ENCODE measurements around the gene PSMD6. TPM values are rescaled to one million over a fixed set of nuclear protein-coding genes. Genes with fewer than 3 reads are reported as not detected.

PSMD6 gene
- total and polyA plus RNA-seq, 2 donors from 2014 or later, result 62.7 to 78.0 TPM

DNA sequence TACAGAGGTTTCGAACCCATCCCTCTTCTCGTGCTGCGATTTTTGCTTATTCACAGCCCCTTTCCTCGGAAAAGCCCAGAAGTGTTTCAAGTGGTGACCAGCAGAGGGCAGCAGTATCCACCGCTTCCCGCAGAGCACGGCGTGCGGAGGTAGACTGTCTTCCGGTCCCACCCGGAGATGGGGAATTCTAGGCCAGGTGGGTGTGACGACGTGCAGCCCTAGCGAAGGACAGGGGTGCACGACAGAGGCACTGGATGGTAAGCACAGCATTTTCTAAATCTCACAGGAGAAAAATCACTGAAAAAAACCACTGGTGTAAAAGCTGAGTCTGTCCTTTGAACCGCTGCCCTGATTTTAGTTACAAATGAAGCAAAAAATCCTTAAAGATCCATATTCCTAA, 7.4 kb upstream of the PSMD6 start:
- no peaks in the 10 kb centered on the region for H3K27me3 ChIP-seq (ENCODE audit: control insufficient read depth, insufficient read depth, low read length)
- H3K4me1 ChIP-seq (ENCODE audit: control insufficient read depth in 2 of 3, insufficient read depth in 2 of 3, low read depth in 1 of 3, low read length in 3 of 3), result peaks cover 0 to 2% (median 0%) of the 10 kb centered on the region in 3 donors
- no peak overlapping the region for H3K27ac ChIP-seq (ENCODE audit: low read depth in 2 of 2, low read length in 2 of 2)
- no peaks in the 10 kb centered on the region for H3K9me3 ChIP-seq (ENCODE audit: control insufficient read depth in 2 of 3, insufficient read depth in 1 of 3, low read length in 3 of 3)
- intact Hi-C loops (cut with DNase I), result loop anchor here (5.0 kb wide), 2 partner anchors 367 to 457 kb away; no protein-coding TSS in a partner anchor
- H3K4me3 ChIP-seq (ENCODE audit: low read length in 3 of 3), result peak overlapping the region in 2 of 3 donors; percentile 18 to 60
- H3K36me3 ChIP-seq (ENCODE audit: control insufficient read depth in 2 of 3, insufficient read depth in 3 of 3, low read length in 3 of 3), result no peaks in the 10 kb centered on the region
- DNase-seq, result peak; percentile 81 to 89 (median 86)
- TF ChIP-seq, protein P1, sequence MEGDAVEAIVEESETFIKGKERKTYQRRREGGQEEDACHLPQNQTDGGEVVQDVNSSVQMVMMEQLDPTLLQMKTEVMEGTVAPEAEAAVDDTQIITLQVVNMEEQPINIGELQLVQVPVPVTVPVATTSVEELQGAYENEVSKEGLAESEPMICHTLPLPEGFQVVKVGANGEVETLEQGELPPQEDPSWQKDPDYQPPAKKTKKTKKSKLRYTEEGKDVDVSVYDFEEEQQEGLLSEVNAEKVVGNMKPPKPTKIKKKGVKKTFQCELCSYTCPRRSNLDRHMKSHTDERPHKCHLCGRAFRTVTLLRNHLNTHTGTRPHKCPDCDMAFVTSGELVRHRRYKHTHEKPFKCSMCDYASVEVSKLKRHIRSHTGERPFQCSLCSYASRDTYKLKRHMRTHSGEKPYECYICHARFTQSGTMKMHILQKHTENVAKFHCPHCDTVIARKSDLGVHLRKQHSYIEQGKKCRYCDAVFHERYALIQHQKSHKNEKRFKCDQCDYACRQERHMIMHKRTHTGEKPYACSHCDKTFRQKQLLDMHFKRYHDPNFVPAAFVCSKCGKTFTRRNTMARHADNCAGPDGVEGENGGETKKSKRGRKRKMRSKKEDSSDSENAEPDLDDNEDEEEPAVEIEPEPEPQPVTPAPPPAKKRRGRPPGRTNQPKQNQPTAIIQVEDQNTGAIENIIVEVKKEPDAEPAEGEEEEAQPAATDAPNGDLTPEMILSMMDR (IDR thresholded peaks at IDR 0.05; ENCODE audit: borderline replicate concordance, extremely low read depth, insufficient read depth), result peak; percentile 94
- no peak for FAIRE-seq
- H3K9ac ChIP-seq (ENCODE audit: low read length in 3 of 3), result peak overlapping the region in 1 of 3 donors; percentile 59

GRCh38 chr3:64029287-64029686, 6.0 kb upstream of the PSMD6 start:
- intact Hi-C loops (cut with DNase I), result no loop called here

GRCh38 chr3:64028754-64029153, 5.5 kb upstream of the PSMD6 start:
- FAIRE-seq, result no peak
- no peak overlapping the region for H3K4me3 ChIP-seq (ENCODE audit: low read length in 3 of 3)
- DNase-seq, result no peak
- H3K4me1 ChIP-seq (ENCODE audit: control insufficient read depth in 2 of 3, insufficient read depth in 2 of 3, low read depth in 1 of 3, low read length in 3 of 3), result peaks cover 0 to 2% (median 0%) of the 10 kb centered on the region in 3 donors
- H3K9ac ChIP-seq (ENCODE audit: low read length in 3 of 3), result no peak overlapping the region
- TF ChIP-seq, protein P1 (IDR thresholded peaks at IDR 0.05; ENCODE audit: borderline replicate concordance, extremely low read depth, insufficient read depth), result no peak
- no peaks in the 10 kb centered on the region for H3K27me3 ChIP-seq (ENCODE audit: control insufficient read depth, insufficient read depth, low read length)
- no peak overlapping the region for H3K27ac ChIP-seq (ENCODE audit: low read depth in 2 of 2, low read length in 2 of 2)
- H3K9me3 ChIP-seq (ENCODE audit: control insufficient read depth in 2 of 3, insufficient read depth in 1 of 3, low read length in 3 of 3), result no peaks in the 10 kb centered on the region
- intact Hi-C loops (cut with DNase I), result no loop called here
- H3K36me3 ChIP-seq (ENCODE audit: control insufficient read depth in 2 of 3, insufficient read depth in 3 of 3, low read length in 3 of 3), result no peaks in the 10 kb centered on the region

More at GRCh38 chr3:64029287-64029686, 6.0 kb upstream of the PSMD6 start:
- TF ChIP-seq, protein P1 (IDR thresholded peaks at IDR 0.05; ENCODE audit: borderline replicate concordance, extremely low read depth, insufficient read depth), result no peak
- Histone ChIP-seq H3K27ac (ENCODE audit: low read depth in 2 of 2, low read length in 2 of 2) (no peak overlapping the region), H3K9ac (ENCODE audit: low read length in 3 of 3) (no peak overlapping the region), H3K4me3 (ENCODE audit: low read length in 3 of 3) (no peak overlapping the region), H3K27me3 (ENCODE audit: control insufficient read depth, insufficient read depth, low read length) (no peaks in the 10 kb centered on the region), H3K4me1 (ENCODE audit: control insufficient read depth in 2 of 3, insufficient read depth in 2 of 3, low read depth in 1 of 3, low read length in 3 of 3) (peaks cover 0 to 2% (median 0%) of the 10 kb centered on the region in 3 donors), H3K9me3 (ENCODE audit: control insufficient read depth in 2 of 3, insufficient read depth in 1 of 3, low read length in 3 of 3) (no peaks in the 10 kb centered on the region), H3K36me3 (ENCODE audit: control insufficient read depth in 2 of 3, insufficient read depth in 3 of 3, low read length in 3 of 3) (no peaks in the 10 kb centered on the region)
- no peak for FAIRE-seq
- DNase-seq, result no peak

GRCh38 chr3:64027658-64028057, 4.4 kb upstream of the PSMD6 start:
- no peaks in the 10 kb centered on the region for H3K36me3 ChIP-seq (ENCODE audit: control insufficient read depth in 2 of 3, insufficient read depth in 3 of 3, low read length in 3 of 3)
- intact Hi-C loops (cut with DNase I), result no loop called here

More at GRCh38 chr3:64027658-64028057, 4.4 kb upstream of the PSMD6 start:
- DNase-seq (no peak), FAIRE-seq (no peak)
- Histone ChIP-seq H3K9me3 (ENCODE audit: control insufficient read depth in 2 of 3, insufficient read depth in 1 of 3, low read length in 3 of 3) (no peaks in the 10 kb centered on the region), H3K27ac (ENCODE audit: low read depth in 2 of 2, low read length in 2 of 2) (no peak overlapping the region), H3K4me3 (ENCODE audit: low read length in 3 of 3) (no peak overlapping the region), H3K27me3 (ENCODE audit: control insufficient read depth, insufficient read depth, low read length) (no peaks in the 10 kb centered on the region), H3K4me1 (ENCODE audit: control insufficient read depth in 2 of 3, insufficient read depth in 2 of 3, low read depth in 1 of 3, low read length in 3 of 3) (peaks cover 0 to 2% (median under 1%) of the 10 kb centered on the region in 3 donors), H3K9ac (ENCODE audit: low read length in 3 of 3) (no peak overlapping the region)
- TF ChIP-seq, protein P1 (IDR thresholded peaks at IDR 0.05; ENCODE audit: borderline replicate concordance, extremely low read depth, insufficient read depth), result no peak
